Ovary (tissue), 9 donors: ENCODE data around the gene ACTL7A. TPM values are rescaled to one million over a fixed set of nuclear protein-coding genes. Genes with fewer than 3 reads are reported as not detected.
"Not testable (repeated sequence)": the region's sequence is repeated elsewhere in the genome, so short reads cannot be mapped to it uniquely, and the experiment has no call there.

ENCODE experiments used
- DNase-seq, 5 donors: peaks; one replicate each; pipeline ENCODE4 v3.0.0-alpha.2; 2019 to 2020
- H3K27ac ChIP-seq, 2 donors: fragments of 200-600 bp; one replicate each; pipeline versions ENCODE4 v1.5.1 to v1.8.0; 2019 to 2022
- H3K27me3 ChIP-seq: fragments of 200-600 bp; one replicate; pipeline ENCODE4 v1.8.0; 2022
- H3K36me3 ChIP-seq: fragments of 200-600 bp; sonication (generic); one replicate; pipeline ENCODE4 v1.5.1; 2019
- H3K4me1 ChIP-seq: one replicate; pipeline ENCODE4 v1.8.1; 2013; ENCODE audit warnings: mild to moderate bottlenecking, moderate library complexity; ENCODE audit not compliant: insufficient read depth
- H3K4me3 ChIP-seq: fragments of 200-600 bp; sonication (generic); one replicate; pipeline ENCODE4 v1.5.1; 2017
- H3K9me3 ChIP-seq, 2 donors: fragments of 200-600 bp in 1 of 2; sonication (generic) in 1 of 2; one replicate each; pipeline versions ENCODE4 v1.5.1 to v1.8.1; 2013 to 2019; ENCODE audit warnings: mild to moderate bottlenecking in 1 of 2, moderate library complexity in 1 of 2
- EP300 ChIP-seq: sonication (generic); formaldehyde crosslinking; IDR thresholded peaks from one replicate; pipeline ENCODE4 v1.6.1; 2017; ENCODE audit warnings: antibody characterized with exemption
- POLR2A ChIP-seq: fragments of 450-650 bp; IDR thresholded peaks from one replicate; pipeline ENCODE4 v1.6.1; 2017; ENCODE audit warnings: antibody characterized with exemption, mild to moderate bottlenecking, moderate library complexity
- WGBS, 3 donors: extraction: QIAGEN DNeasy Blood & Tissue Kit in 1 of 3; methylation state at CpG; one replicate each; pipeline versions ENCODE4 v1.1.5 to v1.1.7; 2013 to 2017; 5-methylcytosine and 5-hydroxymethylcytosine counted together
- intact Hi-C, 4 donors: fragments of 100-400 bp; cut with DNase I; formaldehyde crosslinking; loops; one replicate each; pipeline versions ENCODE4 v1.11.0 to v1.15.1; 2022 to 2023
- polyA plus RNA-seq, 2 donors: library from polyadenylated mRNA; stranded (reverse); fragments of 200-250 nt in 1 of 2; fragments of 350-450 nt in 1 of 2; fragmentation: Illumina TruSeq in 1 of 2; extraction: RNeasy Lipid Tissue Mini Kit (QIAGEN cat#74804) in 1 of 2; gene quantifications; one replicate each; pipeline ENCODE4 v1.2.3, GENCODE V29; 2013 to 2014
- total RNA-seq, 7 donors: library from RNA; depleted of rRNA in 2 of 7; stranded (reverse); fragments of >200 nt in 2 of 7; fragmentation: NEBNext Ultra II Directional in 3 of 7; extraction: Animal tissue kit (Norgen Biotek cat#: 25700) in 3 of 7; gene quantifications; one replicate each; pipeline versions ENCODE4 v1.1.0 to v1.2.4, GENCODE V29; 2016 to 2023
- TF ChIP-seq, protein P1 (sequence below), 3 donors: fragments of 450-650 bp in 2 of 3; fragments of 200-600 bp in 1 of 3; IDR thresholded peaks; one replicate each; pipeline versions ENCODE4 v1.5.1 to v1.8.0; 2016 to 2022; ENCODE audit warnings: antibody characterized with exemption in 3 of 3, mild to moderate bottlenecking in 1 of 3
- donor health status: DM: no; HTN: no; CAD: no; lungs with moderate emphysema.
- donor health status: DM: no; HTN: no; CAD: no.
- donor health status: Bipolar disorder and iron deficiency.
- donor health status: DM: yes; HTN: yes; CAD: no.
- donor health status: DM: no; HTN: no; CAD: no.
- donor health status: DM: yes; HTN: yes; CAD: no.

Gene ACTL7A
- total and polyA plus RNA-seq, 9 donors = not detected

GRCh38 chr9:108885643-108886348 is 23.7 kb downstream of the ACTL7A start:
- H3K36me3 ChIP-seq = no peaks in the 10 kb centered on the region
- DNase-seq = peak; percentile 78 to 91 (median 88)
- intact Hi-C loops = no loop called here
- peak overlapping the region; percentile 33 to 85 for H3K27ac ChIP-seq
- H3K9me3 ChIP-seq = no peaks in the 10 kb centered on the region
- TF ChIP-seq POLR2A (peak; percentile 18), EP300 (peak; percentile 16)
- TF ChIP-seq, protein P1, sequence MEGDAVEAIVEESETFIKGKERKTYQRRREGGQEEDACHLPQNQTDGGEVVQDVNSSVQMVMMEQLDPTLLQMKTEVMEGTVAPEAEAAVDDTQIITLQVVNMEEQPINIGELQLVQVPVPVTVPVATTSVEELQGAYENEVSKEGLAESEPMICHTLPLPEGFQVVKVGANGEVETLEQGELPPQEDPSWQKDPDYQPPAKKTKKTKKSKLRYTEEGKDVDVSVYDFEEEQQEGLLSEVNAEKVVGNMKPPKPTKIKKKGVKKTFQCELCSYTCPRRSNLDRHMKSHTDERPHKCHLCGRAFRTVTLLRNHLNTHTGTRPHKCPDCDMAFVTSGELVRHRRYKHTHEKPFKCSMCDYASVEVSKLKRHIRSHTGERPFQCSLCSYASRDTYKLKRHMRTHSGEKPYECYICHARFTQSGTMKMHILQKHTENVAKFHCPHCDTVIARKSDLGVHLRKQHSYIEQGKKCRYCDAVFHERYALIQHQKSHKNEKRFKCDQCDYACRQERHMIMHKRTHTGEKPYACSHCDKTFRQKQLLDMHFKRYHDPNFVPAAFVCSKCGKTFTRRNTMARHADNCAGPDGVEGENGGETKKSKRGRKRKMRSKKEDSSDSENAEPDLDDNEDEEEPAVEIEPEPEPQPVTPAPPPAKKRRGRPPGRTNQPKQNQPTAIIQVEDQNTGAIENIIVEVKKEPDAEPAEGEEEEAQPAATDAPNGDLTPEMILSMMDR (IDR thresholded peaks at IDR 0.05) = no peak
- H3K4me3 ChIP-seq = no peak overlapping the region
- no peaks in the 10 kb centered on the region for H3K27me3 ChIP-seq
- H3K4me1 ChIP-seq = peaks cover 5% of the 10 kb centered on the region
- 6 to 27% (median 10%) methylated on average over 1 of the region's 1 CpG for WGBS, 3 donors

GRCh38 chr9:108886594-108887271 is 24.7 kb downstream of the ACTL7A start:
- WGBS, 3 donors = 76 to 91% (median 87%) methylated on average over 3 of the region's 3 CpGs
- H3K4me3 ChIP-seq, H3K4me1 ChIP-seq, H3K27me3 ChIP-seq, H3K9me3 ChIP-seq, DNase-seq, intact Hi-C loops, H3K36me3 ChIP-seq: not testable (repeated sequence)
- H3K27ac ChIP-seq = peak overlapping the region in 1 of 2 donors; percentile 80

DNA sequence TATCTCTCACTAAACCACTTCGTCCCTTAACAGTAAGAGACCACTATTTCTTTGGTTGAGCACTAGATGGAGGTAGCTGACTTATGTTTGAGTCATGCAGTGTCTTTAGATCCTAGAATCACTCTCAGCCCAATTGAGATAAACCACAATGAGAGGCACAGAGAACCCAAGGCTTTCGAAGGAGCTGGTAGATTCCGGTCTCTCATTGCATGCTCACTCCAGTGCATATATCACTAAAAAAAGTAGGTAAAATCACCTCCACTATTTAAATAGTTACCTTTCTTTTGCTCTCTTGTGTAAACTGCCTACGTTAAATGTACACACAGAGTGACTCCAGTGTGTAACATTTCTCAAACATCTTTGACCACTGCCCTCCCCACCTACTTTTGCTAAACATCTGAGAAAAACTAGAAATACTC is 27.6 kb downstream of the ACTL7A start:
- DNase-seq = no peak
- Histone ChIP-seq H3K9me3 (no peaks in the 10 kb centered on the region), H3K4me3 (no peak overlapping the region), H3K36me3 (no peaks in the 10 kb centered on the region), H3K27ac (peak overlapping the region in 1 of 2 donors; percentile 18), H3K27me3 (no peaks in the 10 kb centered on the region), H3K4me1 (peaks cover 2% of the 10 kb centered on the region)
- TF ChIP-seq EP300 (no peak), POLR2A (no peak)
- TF ChIP-seq, protein P1 (IDR thresholded peaks at IDR 0.05) = peak in 2 of 3 donors; percentile 9 to 44
- WGBS, 3 donors = 69 to 71% (median 70%) methylated on average over 4 of the region's 4 CpGs
- intact Hi-C loops = loop anchor here in 2 of 4 donors (10.0 kb wide), 2 partner anchors 425 to 435 kb away; partner anchors contain the start of gene EPB41L4B (in 1 of the 2)

DNA sequence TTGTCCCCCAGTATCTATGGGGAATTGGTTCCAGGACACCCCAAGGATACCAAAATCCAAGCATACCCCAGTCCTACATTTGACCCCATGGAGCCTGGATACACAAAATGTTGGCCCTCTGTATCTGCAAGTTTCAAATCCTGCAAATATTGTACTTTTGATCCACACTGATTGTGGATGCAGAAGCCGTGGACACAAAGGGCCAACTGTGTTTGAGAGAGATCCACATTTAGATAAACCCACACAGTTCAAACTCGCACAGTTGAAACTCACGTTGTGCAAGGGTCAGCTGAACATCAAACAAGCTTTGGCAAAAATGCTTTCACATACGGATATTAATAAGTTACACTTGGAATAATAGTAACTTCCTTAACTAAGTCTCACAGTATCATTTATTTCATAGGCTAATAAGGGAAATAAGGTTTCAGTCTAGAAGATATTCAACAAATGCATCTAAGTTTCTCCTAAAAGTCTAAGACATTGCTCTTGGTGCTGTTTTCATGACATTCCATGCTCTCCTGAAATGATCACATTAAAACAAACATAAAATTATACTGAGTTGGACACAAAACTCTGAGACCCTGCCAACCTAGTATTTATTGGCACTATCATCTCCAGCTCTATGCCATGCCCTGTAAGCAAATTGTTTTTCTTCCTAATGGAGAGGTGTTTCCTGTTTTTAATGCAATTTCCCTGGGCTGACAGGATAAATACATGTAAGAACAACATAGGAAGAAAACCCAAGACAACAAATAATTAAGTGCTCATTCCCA is 32.3 kb downstream of the ACTL7A start:
- no peaks in the 10 kb centered on the region for H3K36me3 ChIP-seq
- intact Hi-C loops = loop anchor here in 2 of 4 donors (10.0 kb wide), 2 partner anchors 420 to 430 kb away; partner anchors contain the start of gene EPB41L4B (in 1 of the 2)
- 91 to 92% (median 91%) methylated on average over 4 of the region's 4 CpGs for WGBS, 3 donors
- H3K4me1 ChIP-seq = no peaks in the 10 kb centered on the region
- DNase-seq = no peak
- H3K27me3 ChIP-seq = no peaks in the 10 kb centered on the region
- no peaks in the 10 kb centered on the region for H3K9me3 ChIP-seq
- H3K27ac ChIP-seq = no peak overlapping the region
- TF ChIP-seq, protein P1 (IDR thresholded peaks at IDR 0.05) = no peak
- no peak for TF ChIP-seq EP300
- TF ChIP-seq POLR2A = no peak
- H3K4me3 ChIP-seq = no peak overlapping the region
